Measurements from ENCODE around the gene MEI1. TPM values are rescaled to one million over a fixed set of nuclear protein-coding genes. Genes with fewer than 3 reads are reported as not detected.

MEI1 gene
- total RNA-seq, 4 donors from 2014 or later = 0.70 to 1.9 TPM; not detected in 2

DNA sequence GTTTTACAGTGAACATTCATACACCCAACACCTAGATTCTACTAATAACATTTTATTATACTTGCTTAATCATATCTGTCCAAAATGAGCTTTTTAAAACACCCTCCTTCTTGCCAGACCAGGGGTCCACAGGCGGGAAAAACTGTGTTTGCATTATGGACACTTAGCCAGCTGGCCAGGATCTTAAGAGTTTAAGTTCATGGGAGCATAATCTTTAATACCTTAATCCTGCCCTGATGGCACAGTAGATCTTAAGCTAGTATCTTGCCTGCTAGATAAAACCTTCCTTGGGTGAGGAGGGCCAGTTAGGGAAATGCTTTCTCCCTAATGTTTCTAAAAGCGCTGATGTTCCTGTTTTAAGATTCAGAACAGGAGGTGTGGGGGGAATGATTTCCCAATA lies 88.0 kb downstream of the MEI1 start:
- no peaks in the 10 kb centered on the region for H3K4me1 ChIP-seq
- DNase-seq = no peak
- H3K36me3 ChIP-seq = no peaks in the 10 kb centered on the region
- intact Hi-C loops (cut with DNase I; ENCODE audit: low total_unique reads) = no loop called here
- no peaks in the 10 kb centered on the region for H3K27me3 ChIP-seq
- no peak for TF ChIP-seq POLR2A (IDR thresholded peaks at IDR 0.05)
- TF ChIP-seq, protein P1, sequence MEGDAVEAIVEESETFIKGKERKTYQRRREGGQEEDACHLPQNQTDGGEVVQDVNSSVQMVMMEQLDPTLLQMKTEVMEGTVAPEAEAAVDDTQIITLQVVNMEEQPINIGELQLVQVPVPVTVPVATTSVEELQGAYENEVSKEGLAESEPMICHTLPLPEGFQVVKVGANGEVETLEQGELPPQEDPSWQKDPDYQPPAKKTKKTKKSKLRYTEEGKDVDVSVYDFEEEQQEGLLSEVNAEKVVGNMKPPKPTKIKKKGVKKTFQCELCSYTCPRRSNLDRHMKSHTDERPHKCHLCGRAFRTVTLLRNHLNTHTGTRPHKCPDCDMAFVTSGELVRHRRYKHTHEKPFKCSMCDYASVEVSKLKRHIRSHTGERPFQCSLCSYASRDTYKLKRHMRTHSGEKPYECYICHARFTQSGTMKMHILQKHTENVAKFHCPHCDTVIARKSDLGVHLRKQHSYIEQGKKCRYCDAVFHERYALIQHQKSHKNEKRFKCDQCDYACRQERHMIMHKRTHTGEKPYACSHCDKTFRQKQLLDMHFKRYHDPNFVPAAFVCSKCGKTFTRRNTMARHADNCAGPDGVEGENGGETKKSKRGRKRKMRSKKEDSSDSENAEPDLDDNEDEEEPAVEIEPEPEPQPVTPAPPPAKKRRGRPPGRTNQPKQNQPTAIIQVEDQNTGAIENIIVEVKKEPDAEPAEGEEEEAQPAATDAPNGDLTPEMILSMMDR (IDR thresholded peaks at IDR 0.05) = no peak
- no peak overlapping the region for H3K4me3 ChIP-seq
- no peaks in the 10 kb centered on the region for H3K9me3 ChIP-seq
- H3K27ac ChIP-seq = no peak overlapping the region

DNA sequence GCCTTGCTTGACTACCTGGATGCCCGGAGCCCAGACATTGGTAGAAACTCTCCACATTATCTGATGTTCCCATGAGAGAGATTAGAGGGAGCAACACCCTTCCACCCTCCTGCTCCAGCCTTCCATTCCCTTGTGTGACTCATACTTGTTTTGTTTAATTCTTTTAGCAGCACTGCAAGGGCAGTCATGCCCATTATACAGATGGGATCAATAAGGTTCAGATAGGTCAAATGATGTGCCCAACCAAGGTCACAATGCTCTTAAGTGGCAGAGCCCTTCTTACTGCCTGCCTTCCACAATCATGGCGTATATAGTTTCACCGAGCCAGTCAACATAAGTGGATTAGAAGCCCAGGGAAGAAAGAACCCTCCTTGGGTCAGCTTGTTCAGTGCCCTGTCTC lies 94.6 kb downstream of the MEI1 start:
- intact Hi-C loops (cut with DNase I; ENCODE audit: low total_unique reads) = no loop called here
- no peak for TF ChIP-seq POLR2A (IDR thresholded peaks at IDR 0.05)
- TF ChIP-seq, protein P1 (IDR thresholded peaks at IDR 0.05) = no peak
- no peaks in the 10 kb centered on the region for H3K36me3 ChIP-seq
- no peak overlapping the region for H3K27ac ChIP-seq
- H3K4me1 ChIP-seq = no peaks in the 10 kb centered on the region
- no peak for DNase-seq
- H3K9me3 ChIP-seq = no peaks in the 10 kb centered on the region
- H3K27me3 ChIP-seq = no peaks in the 10 kb centered on the region
- no peak overlapping the region for H3K4me3 ChIP-seq

DNA sequence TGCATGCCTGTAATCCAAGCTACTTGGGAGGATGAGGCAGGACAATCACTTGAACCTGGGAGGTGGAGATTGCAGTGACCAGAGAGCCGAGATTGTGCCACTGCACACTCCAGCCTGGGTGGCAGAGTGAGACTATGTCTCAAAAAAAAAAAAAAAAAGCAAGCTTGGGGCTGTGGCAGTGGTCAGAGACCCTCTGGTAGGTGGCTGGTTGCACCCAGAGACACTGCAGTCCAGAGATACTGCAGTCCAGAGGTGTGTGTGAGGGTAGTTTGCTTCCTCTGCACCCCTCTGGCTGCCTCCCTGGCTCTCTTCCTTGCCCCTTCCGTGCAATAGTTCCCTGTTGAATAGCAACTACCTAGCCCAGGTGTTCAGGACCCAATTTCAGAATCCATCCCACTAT lies 99.4 kb downstream of the MEI1 start:
- DNase-seq = no peak
- TF ChIP-seq POLR2A (IDR thresholded peaks at IDR 0.05) = no peak
- TF ChIP-seq, protein P1 (IDR thresholded peaks at IDR 0.05) = no peak
- intact Hi-C loops (cut with DNase I; ENCODE audit: low total_unique reads) = no loop called here
- no peak overlapping the region for H3K4me3 ChIP-seq
- no peaks in the 10 kb centered on the region for H3K27me3 ChIP-seq
- no peak overlapping the region for H3K27ac ChIP-seq
- no peaks in the 10 kb centered on the region for H3K36me3 ChIP-seq
- no peaks in the 10 kb centered on the region for H3K4me1 ChIP-seq
- H3K9me3 ChIP-seq = no peaks in the 10 kb centered on the region

DNA sequence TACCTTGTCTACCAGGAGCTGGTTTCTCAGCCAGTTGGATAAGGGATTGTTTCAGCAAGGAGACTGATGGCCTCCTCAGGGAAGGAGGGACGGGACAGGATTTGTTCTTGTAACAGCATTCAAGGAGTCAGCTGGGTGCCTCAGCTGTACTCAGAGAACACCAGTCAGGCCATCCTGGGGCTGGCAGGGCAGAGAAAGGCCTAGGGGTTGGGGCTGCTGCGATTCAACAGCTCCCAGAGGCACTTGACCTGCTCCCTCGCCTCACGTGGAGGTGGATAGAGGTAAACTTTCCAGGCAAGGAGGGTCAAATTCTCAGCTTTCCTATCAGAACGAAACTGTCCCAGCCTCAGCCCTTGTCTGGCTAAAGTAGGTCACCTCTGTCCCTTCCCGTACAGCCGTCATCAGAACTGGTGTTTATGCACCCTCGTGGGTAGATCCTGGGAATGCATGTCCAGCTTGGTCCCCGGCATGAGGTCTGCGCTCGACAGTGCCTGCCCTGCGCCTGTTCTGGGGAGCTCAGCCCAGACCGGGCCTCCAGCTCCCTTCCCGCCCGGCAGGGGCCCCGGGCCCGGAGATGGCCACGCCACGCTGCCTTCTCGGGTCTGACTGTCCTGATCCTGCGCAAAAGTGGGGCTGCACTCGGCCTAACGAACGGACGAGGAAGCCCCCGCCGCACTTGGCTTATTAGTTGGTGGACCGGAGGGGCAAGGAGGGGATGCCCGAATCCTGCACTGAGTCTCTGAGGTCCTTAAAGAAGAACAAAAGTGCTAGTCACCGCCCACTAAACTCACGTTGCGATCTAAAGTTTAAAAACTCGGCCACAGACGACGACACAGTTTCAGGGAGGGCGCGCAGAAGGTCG lies 100.4 kb downstream of the MEI1 start:
- Histone ChIP-seq H3K4me1 (no peaks in the 10 kb centered on the region), H3K4me3 (peak overlapping the region; percentile 84), H3K36me3 (no peaks in the 10 kb centered on the region), H3K9me3 (no peaks in the 10 kb centered on the region), H3K27ac (peak overlapping the region; percentile 85 to 89), H3K27me3 (no peaks in the 10 kb centered on the region)
- TF ChIP-seq POLR2A (IDR thresholded peaks at IDR 0.05) = no peak
- TF ChIP-seq, protein P1 (IDR thresholded peaks at IDR 0.05) = no peak
- peak; percentile 26 to 44 for DNase-seq
- intact Hi-C loops (cut with DNase I; ENCODE audit: low total_unique reads) = no loop called here

DNA sequence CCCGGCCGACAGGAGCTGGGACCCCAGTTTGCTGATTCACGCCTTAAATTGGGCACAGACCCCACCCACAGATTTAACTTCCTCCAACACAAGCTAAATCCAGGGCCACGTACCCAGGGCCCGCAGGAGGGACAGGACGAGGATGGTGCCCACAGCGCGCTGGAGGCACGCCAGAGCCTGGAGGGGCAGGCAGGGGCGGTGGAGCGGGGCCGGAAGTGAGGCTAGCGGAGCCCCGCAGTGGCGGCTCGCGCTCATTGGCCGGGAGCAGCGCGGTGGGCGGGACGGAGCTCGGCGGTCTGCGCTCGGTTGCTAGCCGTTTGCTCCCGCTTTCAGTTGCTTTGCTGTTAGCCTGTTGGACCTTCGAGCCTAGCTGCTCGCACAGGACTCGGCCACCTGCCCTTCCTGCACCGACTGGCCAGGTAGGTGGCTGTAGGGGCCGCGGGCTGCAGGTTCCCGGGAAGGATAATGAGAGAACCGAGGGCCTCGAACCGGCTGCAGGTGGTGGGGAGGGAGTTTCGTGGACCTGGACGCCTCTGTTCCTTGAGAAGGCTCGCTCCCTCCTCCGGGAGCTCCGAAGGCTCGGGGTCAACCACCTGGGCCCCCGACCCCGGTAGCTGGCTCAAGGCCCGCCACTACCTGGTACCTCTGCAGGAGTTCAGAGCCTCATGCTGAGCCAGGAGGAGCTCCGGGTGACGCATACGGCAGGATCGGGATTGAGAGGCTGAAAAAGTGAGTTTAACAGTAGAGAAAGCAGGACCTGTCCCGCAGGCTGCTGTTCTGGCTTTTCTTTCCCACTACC lies 101.2 kb downstream of the MEI1 start, which contains the start of gene CCDC134:
Gene CCDC134 (plus strand): TSS at position 332 of the 799 bp plus-strand sequence. CDS start 8,212 bp downstream, outside the sequence.
- H3K4me3 ChIP-seq = peak within 1 kb of the TSS; percentile 84
- intact Hi-C loops (cut with DNase I; ENCODE audit: low total_unique reads) = no loop called here

More for the DNA sequence above, 101.2 kb downstream of the MEI1 start, which contains the start of gene CCDC134:
- H3K27me3 ChIP-seq = no peaks in the 10 kb centered on the region
- peak; percentile 85 to 90 for DNase-seq
- no peaks in the 10 kb centered on the region for H3K9me3 ChIP-seq
- no peaks in the 10 kb centered on the region for H3K36me3 ChIP-seq
- peak within 1 kb of the TSS; percentile 85 to 89 for H3K27ac ChIP-seq
- no peaks in the 10 kb centered on the region for H3K4me1 ChIP-seq
- TF ChIP-seq, protein P1 (IDR thresholded peaks at IDR 0.05) = peak in 2 of 4 experiments; percentile 5 to 17
- TF ChIP-seq POLR2A (IDR thresholded peaks at IDR 0.05) = peak; percentile 70 to 78
